HUDEP-2 (cell line): ENCODE measurements around the gene TTYH2.
"Not testable (repeated sequence)": the region's sequence is repeated elsewhere in the genome, so short reads cannot be mapped to it uniquely, and the experiment has no call there.

Experiments
- DNase-seq, 76 experiments: peaks; one replicate each; lab custom pipeline; 2025; ENCODE audit not compliant: unreplicated experiment in 76 of 76; lab: John Stamatoyannopoulos, UW

Gene TTYH2

GRCh38 chr17:74212913-74213791 is at the start of gene TTYH2:
Gene TTYH2 (plus strand): TSS chr17:74213571. CDS start chr17:74213588, 17 bp downstream.
- DNase-seq = peak in 74 of 76 experiments; percentile 38 to 92 (median 81)

- DNase-seq = no peak
Measured at GRCh38 chr17:74163836-74164235, 49.5 kb upstream of the TTYH2 start.

GRCh38 chr17:74164446-74165045 is 48.8 kb upstream of the TTYH2 start:
- no peak for DNase-seq

GRCh38 chr17:74165797-74166365 is 47.5 kb upstream of the TTYH2 start:
- no peak for DNase-seq

GRCh38 chr17:74170924-74171323 is 42.4 kb upstream of the TTYH2 start:
- no peak for DNase-seq

GRCh38 chr17:74172700-74173099 is 40.7 kb upstream of the TTYH2 start:
- no peak for DNase-seq

- DNase-seq = peak in 41 of 76 experiments; percentile 1 to 56 (median 21)
Measured at GRCh38 chr17:74176546-74177001, 36.8 kb upstream of the TTYH2 start.

- no peak for DNase-seq
Measured at GRCh38 chr17:74177018-74177450, 36.3 kb upstream of the TTYH2 start.

- no peak for DNase-seq
Measured at GRCh38 chr17:74179576-74179975, 33.8 kb upstream of the TTYH2 start.

GRCh38 chr17:74180336-74180735 is 33.0 kb upstream of the TTYH2 start:
- DNase-seq = no peak

- DNase-seq = no peak
Measured at GRCh38 chr17:74181341-74181740, 32.0 kb upstream of the TTYH2 start.

GRCh38 chr17:74182041-74182723 is 31.2 kb upstream of the TTYH2 start:
- no peak for DNase-seq

GRCh38 chr17:74183411-74183810 is 30.0 kb upstream of the TTYH2 start:
- no peak for DNase-seq

- DNase-seq = no peak
Measured at GRCh38 chr17:74185571-74186185, 27.7 kb upstream of the TTYH2 start.

- no peak for DNase-seq
Measured at GRCh38 chr17:74186498-74186897, 26.9 kb upstream of the TTYH2 start.

GRCh38 chr17:74187761-74188160 is 25.6 kb upstream of the TTYH2 start:
- DNase-seq = no peak

GRCh38 chr17:74188687-74189086 is 24.7 kb upstream of the TTYH2 start:
- not testable (repeated sequence) for DNase-seq

- peak in 7 of 76 experiments; percentile 5 to 46 (median 25) for DNase-seq
Measured at GRCh38 chr17:74190154-74190553, 23.2 kb upstream of the TTYH2 start.

GRCh38 chr17:74190807-74191406 is 22.5 kb upstream of the TTYH2 start:
- peak in 1 of 76 experiments; percentile 17 for DNase-seq
